IMR-90 (cell line): ENCODE measurements around the gene PCBP3.
"Not testable (repeated sequence)": the region's sequence is repeated elsewhere in the genome, so short reads cannot be mapped to it uniquely, and the experiment has no call there.

Experiments used
- BHLHE40 ChIP-seq: fragments of 150-350 bp; IDR thresholded peaks from 2 replicates; pipeline ENCODE4 v1.6.1; 2016; ENCODE audit warnings: mild to moderate bottlenecking, low read depth, low read length
- CEBPB ChIP-seq: IDR thresholded peaks from 2 replicates; pipeline ENCODE4 v1.6.1; 2012; ENCODE audit warnings: low read depth, low read length, improper control_type of control experiment
- CHD1 ChIP-seq: IDR thresholded peaks from 2 replicates; pipeline ENCODE4 v1.6.1; 2012; ENCODE audit warnings: low read depth, low read length, improper control_type of control experiment
- FOS ChIP-seq: fragments of 150-350 bp; IDR thresholded peaks from 2 replicates; pipeline ENCODE4 v1.6.1; 2016; ENCODE audit warnings: low read depth, low read length
- MAFK ChIP-seq: IDR thresholded peaks from 2 replicates; pipeline ENCODE4 v1.6.1; 2012; ENCODE audit warnings: low read depth, low read length, improper control_type of control experiment
- MXI1 ChIP-seq: IDR thresholded peaks from 2 replicates; pipeline ENCODE4 v1.6.1; 2012; ENCODE audit warnings: low read depth, mild to moderate bottlenecking, low read length, moderate library complexity, borderline replicate concordance
- NFE2L2 ChIP-seq: fragments of 150-350 bp; IDR thresholded peaks from 2 replicates; pipeline ENCODE4 v1.6.1; 2016; ENCODE audit warnings: low read depth, mild to moderate bottlenecking, low read length
- POLR2A ChIP-seq: IDR thresholded peaks from 2 replicates; pipeline ENCODE4 v1.6.1; 2012; ENCODE audit warnings: mild to moderate bottlenecking, low read depth, low read length
- RAD21 ChIP-seq: IDR thresholded peaks from 2 replicates; pipeline ENCODE4 v1.6.1; 2012; ENCODE audit warnings: low read length, improper control_type of control experiment
- RCOR1 ChIP-seq: IDR thresholded peaks from 2 replicates; pipeline ENCODE4 v1.6.1; 2012; ENCODE audit warnings: mild to moderate bottlenecking, low read length, improper control_type of control experiment; ENCODE audit not compliant: insufficient replicate concordance
- SMC3 ChIP-seq: fragments of 150-350 bp; IDR thresholded peaks from 2 replicates; pipeline ENCODE4 v1.6.1; 2016; ENCODE audit warnings: low read depth, mild to moderate bottlenecking, antibody characterized with exemption, low read length, moderate library complexity
- TF ChIP-seq, protein P1 (sequence below): conservative IDR thresholded peaks from 2 replicates; pipeline ENCODE4 v1.5.1; 2012; ENCODE audit warnings: mild to moderate bottlenecking, low read depth, low read length, improper control_type of control experiment
- TF ChIP-seq, protein P2 (sequence below): fragments of 150-350 bp; IDR thresholded peaks from 2 replicates; pipeline ENCODE4 v1.6.1; 2017; ENCODE audit warnings: mild to moderate bottlenecking, antibody characterized with exemption, low read length, low read depth

DNA sequence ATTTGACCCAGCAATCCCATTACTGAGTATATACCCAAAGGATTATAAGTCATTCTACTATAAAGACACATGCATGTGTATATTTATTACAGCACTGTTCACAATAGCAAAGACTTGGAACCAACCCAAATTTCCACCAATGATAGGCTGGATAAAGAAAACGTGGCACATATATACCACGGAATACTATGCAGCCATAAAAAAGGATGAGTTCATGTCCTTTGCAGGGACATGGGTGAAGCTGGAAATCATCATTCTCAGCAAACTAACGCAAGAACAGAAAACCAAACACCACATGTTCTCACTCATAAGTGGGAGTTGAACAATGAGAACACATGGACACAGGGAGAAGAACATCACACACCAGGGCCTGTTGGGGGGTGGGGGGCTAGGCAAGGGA lies 165.1 kb downstream of the PCBP3 start:
- TF ChIP-seq CHD1, RAD21, MAFK, POLR2A, SMC3, RCOR1, CEBPB, NFE2L2, FOS, BHLHE40, MXI1: not testable (repeated sequence)
- TF ChIP-seq, protein P1, sequence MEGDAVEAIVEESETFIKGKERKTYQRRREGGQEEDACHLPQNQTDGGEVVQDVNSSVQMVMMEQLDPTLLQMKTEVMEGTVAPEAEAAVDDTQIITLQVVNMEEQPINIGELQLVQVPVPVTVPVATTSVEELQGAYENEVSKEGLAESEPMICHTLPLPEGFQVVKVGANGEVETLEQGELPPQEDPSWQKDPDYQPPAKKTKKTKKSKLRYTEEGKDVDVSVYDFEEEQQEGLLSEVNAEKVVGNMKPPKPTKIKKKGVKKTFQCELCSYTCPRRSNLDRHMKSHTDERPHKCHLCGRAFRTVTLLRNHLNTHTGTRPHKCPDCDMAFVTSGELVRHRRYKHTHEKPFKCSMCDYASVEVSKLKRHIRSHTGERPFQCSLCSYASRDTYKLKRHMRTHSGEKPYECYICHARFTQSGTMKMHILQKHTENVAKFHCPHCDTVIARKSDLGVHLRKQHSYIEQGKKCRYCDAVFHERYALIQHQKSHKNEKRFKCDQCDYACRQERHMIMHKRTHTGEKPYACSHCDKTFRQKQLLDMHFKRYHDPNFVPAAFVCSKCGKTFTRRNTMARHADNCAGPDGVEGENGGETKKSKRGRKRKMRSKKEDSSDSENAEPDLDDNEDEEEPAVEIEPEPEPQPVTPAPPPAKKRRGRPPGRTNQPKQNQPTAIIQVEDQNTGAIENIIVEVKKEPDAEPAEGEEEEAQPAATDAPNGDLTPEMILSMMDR: not testable (repeated sequence)
- TF ChIP-seq, protein P2, sequence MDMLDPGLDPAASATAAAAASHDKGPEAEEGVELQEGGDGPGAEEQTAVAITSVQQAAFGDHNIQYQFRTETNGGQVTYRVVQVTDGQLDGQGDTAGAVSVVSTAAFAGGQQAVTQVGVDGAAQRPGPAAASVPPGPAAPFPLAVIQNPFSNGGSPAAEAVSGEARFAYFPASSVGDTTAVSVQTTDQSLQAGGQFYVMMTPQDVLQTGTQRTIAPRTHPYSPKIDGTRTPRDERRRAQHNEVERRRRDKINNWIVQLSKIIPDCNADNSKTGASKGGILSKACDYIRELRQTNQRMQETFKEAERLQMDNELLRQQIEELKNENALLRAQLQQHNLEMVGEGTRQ: not testable (repeated sequence)
